ENCODE results near the gene AP2A1. TPM values are rescaled to one million over a fixed set of nuclear protein-coding genes. Genes with fewer than 3 reads are reported as not detected.

The AP2A1 gene
- total and polyA plus RNA-seq, 9 of the 15 experiments (the other 6 are each of a cell fraction or from before 2014, with no cell fraction given) = 0.55 to 150 (median 31.9) TPM

DNA sequence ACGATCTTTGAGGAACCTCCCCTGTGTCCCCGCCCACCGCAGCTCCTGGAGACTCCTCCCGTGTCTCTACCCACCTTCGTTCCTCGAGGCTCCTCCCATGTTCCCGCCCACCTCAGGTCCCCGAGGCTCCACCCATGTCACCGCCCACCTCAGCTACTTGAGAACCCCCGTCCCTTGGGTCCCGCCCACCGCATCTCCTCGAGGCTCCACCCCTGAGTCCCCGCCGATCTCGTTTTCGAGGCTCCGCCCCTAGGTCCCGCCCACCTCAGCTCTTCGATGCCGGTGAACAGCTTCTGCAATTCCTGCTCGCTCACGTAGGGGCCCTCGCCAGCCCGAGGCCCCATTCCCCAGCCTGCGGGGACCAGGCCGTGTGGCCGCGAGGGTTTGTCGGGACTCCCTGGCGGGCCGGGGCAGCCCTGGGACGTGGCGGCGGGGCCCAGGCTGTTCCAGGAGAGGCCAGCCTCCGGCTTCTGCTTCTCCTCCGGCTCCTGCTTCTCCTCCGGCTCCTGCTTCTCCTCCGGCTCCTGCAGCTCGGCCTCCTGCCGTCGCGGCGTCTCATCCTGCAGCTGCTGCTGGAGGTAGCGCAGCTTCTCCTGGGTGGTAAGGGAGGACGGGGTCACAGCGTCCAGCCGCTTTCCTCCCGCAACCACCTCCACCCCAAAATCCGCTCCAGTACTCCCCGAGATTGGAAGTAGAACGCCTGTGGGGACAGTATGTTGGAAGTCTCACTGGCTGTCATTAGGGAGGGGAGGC is 20.4 kb upstream of the AP2A1 start (continued):
- no peak for TF ChIP-seq MECOM (CRISPR knock-in tag; IDR thresholded peaks at IDR 0.05)
- TF ChIP-seq, protein P1, sequence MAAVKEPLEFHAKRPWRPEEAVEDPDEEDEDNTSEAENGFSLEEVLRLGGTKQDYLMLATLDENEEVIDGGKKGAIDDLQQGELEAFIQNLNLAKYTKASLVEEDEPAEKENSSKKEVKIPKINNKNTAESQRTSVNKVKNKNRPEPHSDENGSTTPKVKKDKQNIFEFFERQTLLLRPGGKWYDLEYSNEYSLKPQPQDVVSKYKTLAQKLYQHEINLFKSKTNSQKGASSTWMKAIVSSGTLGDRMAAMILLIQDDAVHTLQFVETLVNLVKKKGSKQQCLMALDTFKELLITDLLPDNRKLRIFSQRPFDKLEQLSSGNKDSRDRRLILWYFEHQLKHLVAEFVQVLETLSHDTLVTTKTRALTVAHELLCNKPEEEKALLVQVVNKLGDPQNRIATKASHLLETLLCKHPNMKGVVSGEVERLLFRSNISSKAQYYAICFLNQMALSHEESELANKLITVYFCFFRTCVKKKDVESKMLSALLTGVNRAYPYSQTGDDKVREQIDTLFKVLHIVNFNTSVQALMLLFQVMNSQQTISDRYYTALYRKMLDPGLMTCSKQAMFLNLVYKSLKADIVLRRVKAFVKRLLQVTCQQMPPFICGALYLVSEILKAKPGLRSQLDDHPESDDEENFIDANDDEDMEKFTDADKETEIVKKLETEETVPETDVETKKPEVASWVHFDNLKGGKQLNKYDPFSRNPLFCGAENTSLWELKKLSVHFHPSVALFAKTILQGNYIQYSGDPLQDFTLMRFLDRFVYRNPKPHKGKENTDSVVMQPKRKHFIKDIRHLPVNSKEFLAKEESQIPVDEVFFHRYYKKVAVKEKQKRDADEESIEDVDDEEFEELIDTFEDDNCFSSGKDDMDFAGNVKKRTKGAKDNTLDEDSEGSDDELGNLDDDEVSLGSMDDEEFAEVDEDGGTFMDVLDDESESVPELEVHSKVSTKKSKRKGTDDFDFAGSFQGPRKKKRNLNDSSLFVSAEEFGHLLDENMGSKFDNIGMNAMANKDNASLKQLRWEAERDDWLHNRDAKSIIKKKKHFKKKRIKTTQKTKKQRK (IDR thresholded peaks at IDR 0.05; ENCODE audit: borderline replicate concordance, low read depth, low read length) = no peak
- TF ChIP-seq HMG20A (CRISPR knock-in tag; conservative IDR thresholded peaks at IDR 0.05) = no peak
- TF ChIP-seq SREBF2 (CRISPR knock-in tag; IDR thresholded peaks at IDR 0.05) = no peak
- TF ChIP-seq, protein P2, sequence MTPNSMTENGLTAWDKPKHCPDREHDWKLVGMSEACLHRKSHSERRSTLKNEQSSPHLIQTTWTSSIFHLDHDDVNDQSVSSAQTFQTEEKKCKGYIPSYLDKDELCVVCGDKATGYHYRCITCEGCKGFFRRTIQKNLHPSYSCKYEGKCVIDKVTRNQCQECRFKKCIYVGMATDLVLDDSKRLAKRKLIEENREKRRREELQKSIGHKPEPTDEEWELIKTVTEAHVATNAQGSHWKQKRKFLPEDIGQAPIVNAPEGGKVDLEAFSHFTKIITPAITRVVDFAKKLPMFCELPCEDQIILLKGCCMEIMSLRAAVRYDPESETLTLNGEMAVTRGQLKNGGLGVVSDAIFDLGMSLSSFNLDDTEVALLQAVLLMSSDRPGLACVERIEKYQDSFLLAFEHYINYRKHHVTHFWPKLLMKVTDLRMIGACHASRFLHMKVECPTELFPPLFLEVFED (CRISPR knock-in tag; conservative IDR thresholded peaks at IDR 0.05) = no peak
- TF ChIP-seq ZKSCAN8 (CRISPR knock-in tag; IDR thresholded peaks at IDR 0.05) = no peak
- TF ChIP-seq, protein P3, sequence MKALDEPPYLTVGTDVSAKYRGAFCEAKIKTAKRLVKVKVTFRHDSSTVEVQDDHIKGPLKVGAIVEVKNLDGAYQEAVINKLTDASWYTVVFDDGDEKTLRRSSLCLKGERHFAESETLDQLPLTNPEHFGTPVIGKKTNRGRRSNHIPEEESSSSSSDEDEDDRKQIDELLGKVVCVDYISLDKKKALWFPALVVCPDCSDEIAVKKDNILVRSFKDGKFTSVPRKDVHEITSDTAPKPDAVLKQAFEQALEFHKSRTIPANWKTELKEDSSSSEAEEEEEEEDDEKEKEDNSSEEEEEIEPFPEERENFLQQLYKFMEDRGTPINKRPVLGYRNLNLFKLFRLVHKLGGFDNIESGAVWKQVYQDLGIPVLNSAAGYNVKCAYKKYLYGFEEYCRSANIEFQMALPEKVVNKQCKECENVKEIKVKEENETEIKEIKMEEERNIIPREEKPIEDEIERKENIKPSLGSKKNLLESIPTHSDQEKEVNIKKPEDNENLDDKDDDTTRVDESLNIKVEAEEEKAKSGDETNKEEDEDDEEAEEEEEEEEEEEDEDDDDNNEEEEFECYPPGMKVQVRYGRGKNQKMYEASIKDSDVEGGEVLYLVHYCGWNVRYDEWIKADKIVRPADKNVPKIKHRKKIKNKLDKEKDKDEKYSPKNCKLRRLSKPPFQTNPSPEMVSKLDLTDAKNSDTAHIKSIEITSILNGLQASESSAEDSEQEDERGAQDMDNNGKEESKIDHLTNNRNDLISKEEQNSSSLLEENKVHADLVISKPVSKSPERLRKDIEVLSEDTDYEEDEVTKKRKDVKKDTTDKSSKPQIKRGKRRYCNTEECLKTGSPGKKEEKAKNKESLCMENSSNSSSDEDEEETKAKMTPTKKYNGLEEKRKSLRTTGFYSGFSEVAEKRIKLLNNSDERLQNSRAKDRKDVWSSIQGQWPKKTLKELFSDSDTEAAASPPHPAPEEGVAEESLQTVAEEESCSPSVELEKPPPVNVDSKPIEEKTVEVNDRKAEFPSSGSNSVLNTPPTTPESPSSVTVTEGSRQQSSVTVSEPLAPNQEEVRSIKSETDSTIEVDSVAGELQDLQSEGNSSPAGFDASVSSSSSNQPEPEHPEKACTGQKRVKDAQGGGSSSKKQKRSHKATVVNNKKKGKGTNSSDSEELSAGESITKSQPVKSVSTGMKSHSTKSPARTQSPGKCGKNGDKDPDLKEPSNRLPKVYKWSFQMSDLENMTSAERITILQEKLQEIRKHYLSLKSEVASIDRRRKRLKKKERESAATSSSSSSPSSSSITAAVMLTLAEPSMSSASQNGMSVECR (CRISPR knock-in tag; IDR thresholded peaks at IDR 0.05) = 0 out of 2 replicates have a peak, but pooled peaks have one; percentile 49
- TF ChIP-seq MAFK (IDR thresholded peaks at IDR 0.05; ENCODE audit: low read length) = no peak
- TF ChIP-seq C11orf30 (IDR thresholded peaks at IDR 0.05; ENCODE audit: low read depth) = no peak
- no peak for TF ChIP-seq TBL1XR1 (IDR thresholded peaks at IDR 0.05; ENCODE audit: low read length in 2 of 2)
- peak; percentile 89 for TF ChIP-seq RBFOX2 (IDR thresholded peaks at IDR 0.05; ENCODE audit: low read depth, low read length)
- no peak for TF ChIP-seq ZNF197 (CRISPR knock-in tag; IDR thresholded peaks at IDR 0.05; ENCODE audit: low read depth)
- no peak for TF ChIP-seq FUS (optimal IDR thresholded peaks at IDR 0.05; ENCODE audit: low read depth, low read length)
- no peak for TF ChIP-seq ZFP30 (CRISPR knock-in tag; IDR thresholded peaks at IDR 0.05; ENCODE audit: borderline replicate concordance)
- TF ChIP-seq KDM5B (IDR thresholded peaks at IDR 0.05; ENCODE audit: insufficient replicate concordance, low read depth, low read length) = no peak
- peak; percentile 76 for TF ChIP-seq EGR1 (conservative IDR thresholded peaks at IDR 0.05)
- TF ChIP-seq TAL1 (IDR thresholded peaks at IDR 0.05) = no peak
- TF ChIP-seq GABPA (tag; conservative IDR thresholded peaks at IDR 0.05; ENCODE audit: low read depth) = no peak
- no peak for TF ChIP-seq NR2C1 (IDR thresholded peaks at IDR 0.05)
- no peak for TF ChIP-seq NR2C1 (tag; IDR thresholded peaks at IDR 0.05)
